GM10847 (cell line): ENCODE measurements around the gene CD244.

Experiments
- POLR2A ChIP-seq: IDR thresholded peaks from 2 replicates; pipeline ENCODE4 v1.6.1; 2011; ENCODE audit not compliant: insufficient read length; ENCODE audit errors: extremely low read depth

The CD244 gene

GRCh38 chr1:160862203-160863060 is at the start of gene CD244:
CD244 (minus strand) TSS chr1:160862887; CDS start chr1:160862677, 210 bp downstream.
- no peak for TF ChIP-seq POLR2A

GRCh38 chr1:160911925-160912324 is 49.2 kb upstream of the CD244 start:
- TF ChIP-seq POLR2A: no peak

GRCh38 chr1:160911441-160911840 is 48.8 kb upstream of the CD244 start:
- TF ChIP-seq POLR2A: no peak

- no peak for TF ChIP-seq POLR2A
These were observed 47.6 kb upstream of the CD244 start for GRCh38 chr1:160910170-160910750.

- no peak for TF ChIP-seq POLR2A
These were observed 45.3 kb upstream of the CD244 start for GRCh38 chr1:160907976-160908375.

- TF ChIP-seq POLR2A: no peak
These were observed 42.9 kb upstream of the CD244 start for GRCh38 chr1:160905617-160905989.

- TF ChIP-seq POLR2A: no peak
These were observed 42.3 kb upstream of the CD244 start for GRCh38 chr1:160904783-160905616.

GRCh38 chr1:160901768-160902167 is 39.1 kb upstream of the CD244 start:
- TF ChIP-seq POLR2A: no peak

GRCh38 chr1:160891474-160891873 is 28.8 kb upstream of the CD244 start:
- no peak for TF ChIP-seq POLR2A

- TF ChIP-seq POLR2A: no peak
These were observed 26.2 kb upstream of the CD244 start for GRCh38 chr1:160888926-160889325.

GRCh38 chr1:160887071-160887470 is 24.4 kb upstream of the CD244 start:
- TF ChIP-seq POLR2A: no peak

GRCh38 chr1:160885042-160885441 is 22.4 kb upstream of the CD244 start, which contains the start of gene ITLN1:
ITLN1 (minus strand) TSS chr1:160885180; CDS start chr1:160884877, 303 bp downstream.
- no peak for TF ChIP-seq POLR2A

- no peak for TF ChIP-seq POLR2A
These were observed 21.9 kb upstream of the CD244 start for GRCh38 chr1:160884579-160884978.

GRCh38 chr1:160883581-160884513 is 21.2 kb upstream of the CD244 start:
- no peak for TF ChIP-seq POLR2A

- no peak for TF ChIP-seq POLR2A
These were observed 19.9 kb upstream of the CD244 start for GRCh38 chr1:160882582-160882981.

GRCh38 chr1:160880216-160880615 is 17.5 kb upstream of the CD244 start:
- no peak for TF ChIP-seq POLR2A
